PC-9 (cell line): ENCODE results near the gene SEMA6A.

Experiments used
- CTCF ChIP-seq: fragments of 200-600 bp; sonication (generic); conservative IDR thresholded peaks from 2 replicates; pipeline ENCODE4 v1.6.1; 2017; ENCODE audit warnings: mixed run types, antibody characterized with exemption, mild to moderate bottlenecking, moderate library complexity
- EZH2 ChIP-seq: fragments of 200-600 bp; sonication (generic); IDR thresholded peaks from 2 replicates; pipeline ENCODE4 v1.8.0; 2017; ENCODE audit warnings: antibody characterized with exemption, low read depth

- TF ChIP-seq CTCF, result no peak
- TF ChIP-seq EZH2, result no peak
Observed at GRCh38 chr5:116605310-116606070, 30.9 kb upstream of the SEMA6A start.
